ENCODE data around the gene CCNB1IP1. TPM values are rescaled to one million over a fixed set of nuclear protein-coding genes. Genes with fewer than 3 reads are reported as not detected.

CCNB1IP1 gene, protein sequence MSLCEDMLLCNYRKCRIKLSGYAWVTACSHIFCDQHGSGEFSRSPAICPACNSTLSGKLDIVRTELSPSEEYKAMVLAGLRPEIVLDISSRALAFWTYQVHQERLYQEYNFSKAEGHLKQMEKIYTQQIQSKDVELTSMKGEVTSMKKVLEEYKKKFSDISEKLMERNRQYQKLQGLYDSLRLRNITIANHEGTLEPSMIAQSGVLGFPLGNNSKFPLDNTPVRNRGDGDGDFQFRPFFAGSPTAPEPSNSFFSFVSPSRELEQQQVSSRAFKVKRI
- 36.2 and 44.9 TPM in 2 replicates for total RNA-seq

DNA sequence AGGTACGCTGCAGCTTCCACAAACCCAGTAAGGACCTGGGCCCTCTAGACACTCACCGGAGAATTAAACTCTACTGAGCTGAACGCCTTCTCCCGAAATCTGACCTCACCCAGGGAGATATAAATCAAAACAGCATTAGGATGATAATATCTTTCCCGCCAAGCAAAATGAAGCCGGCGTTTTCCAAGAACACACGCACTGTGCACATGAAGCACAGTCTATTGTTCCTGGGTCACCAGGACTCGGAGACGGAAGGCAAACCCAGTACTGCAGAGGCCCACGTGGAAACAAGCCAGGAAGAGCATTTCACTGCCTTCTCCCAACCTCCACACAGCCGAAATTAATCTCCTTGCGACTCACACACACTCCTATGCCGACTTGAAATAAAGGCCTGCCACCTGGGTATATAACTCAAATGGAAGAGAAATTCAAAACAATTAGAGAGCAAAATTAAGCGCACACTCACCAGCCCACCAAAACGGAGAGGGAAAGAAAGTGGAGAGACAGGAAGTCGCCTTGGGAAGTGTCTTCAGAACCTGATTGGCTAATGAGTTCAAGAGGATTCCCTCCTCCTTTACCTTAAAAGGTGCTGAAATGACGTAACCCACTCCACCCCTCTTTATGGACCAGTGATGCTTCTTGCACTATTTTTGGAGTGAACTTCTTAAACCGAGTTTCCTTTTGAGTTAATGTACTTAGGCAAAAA lies at the start of gene CCNB1IP1:
Gene CCNB1IP1, minus strand, starts transcription at position 492 of the 706 bp plus-strand sequence. CDS start 16,756 bp downstream, outside the sequence.

DNA sequence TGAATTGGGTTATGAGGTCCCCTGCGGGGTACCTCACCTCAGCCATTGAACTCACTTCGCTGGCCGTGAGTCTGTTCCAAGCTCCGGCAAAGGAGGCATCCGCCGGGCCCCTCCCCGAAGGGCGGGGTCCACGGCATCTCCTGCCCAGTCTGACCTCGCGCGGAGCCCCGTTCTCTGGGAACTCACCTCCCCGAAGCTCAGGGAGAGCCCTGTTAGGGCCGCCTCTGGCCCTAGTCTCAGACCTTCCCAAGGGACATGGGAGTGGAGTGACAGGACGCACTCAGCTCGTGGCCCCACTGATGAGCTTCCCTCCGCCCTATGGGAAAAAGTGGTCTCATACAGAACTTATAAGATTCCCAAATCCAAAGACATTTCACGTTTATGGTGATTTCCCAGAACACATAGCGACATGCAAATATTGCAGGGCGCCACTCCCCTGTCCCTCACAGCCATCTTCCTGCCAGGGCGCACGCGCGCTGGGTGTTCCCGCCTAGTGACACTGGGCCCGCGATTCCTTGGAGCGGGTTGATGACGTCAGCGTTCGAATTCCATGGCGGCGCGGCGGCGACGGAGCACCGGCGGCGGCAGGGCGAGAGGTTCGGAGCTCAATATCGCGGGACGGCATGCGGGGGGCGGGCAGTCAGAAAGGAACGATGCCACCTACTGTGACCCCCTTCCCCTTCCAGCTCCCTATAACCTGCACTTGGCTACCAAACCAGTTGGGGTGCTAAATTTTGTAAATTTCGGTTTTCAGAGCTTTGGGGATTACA lies 10.2 kb upstream of the CCNB1IP1 start, which contains the start of gene PARP2:
Gene PARP2, plus strand, starts transcription at position 544 of the 770 bp plus-strand sequence. Its CDS starts 7 bp downstream, at position 551.

DNA sequence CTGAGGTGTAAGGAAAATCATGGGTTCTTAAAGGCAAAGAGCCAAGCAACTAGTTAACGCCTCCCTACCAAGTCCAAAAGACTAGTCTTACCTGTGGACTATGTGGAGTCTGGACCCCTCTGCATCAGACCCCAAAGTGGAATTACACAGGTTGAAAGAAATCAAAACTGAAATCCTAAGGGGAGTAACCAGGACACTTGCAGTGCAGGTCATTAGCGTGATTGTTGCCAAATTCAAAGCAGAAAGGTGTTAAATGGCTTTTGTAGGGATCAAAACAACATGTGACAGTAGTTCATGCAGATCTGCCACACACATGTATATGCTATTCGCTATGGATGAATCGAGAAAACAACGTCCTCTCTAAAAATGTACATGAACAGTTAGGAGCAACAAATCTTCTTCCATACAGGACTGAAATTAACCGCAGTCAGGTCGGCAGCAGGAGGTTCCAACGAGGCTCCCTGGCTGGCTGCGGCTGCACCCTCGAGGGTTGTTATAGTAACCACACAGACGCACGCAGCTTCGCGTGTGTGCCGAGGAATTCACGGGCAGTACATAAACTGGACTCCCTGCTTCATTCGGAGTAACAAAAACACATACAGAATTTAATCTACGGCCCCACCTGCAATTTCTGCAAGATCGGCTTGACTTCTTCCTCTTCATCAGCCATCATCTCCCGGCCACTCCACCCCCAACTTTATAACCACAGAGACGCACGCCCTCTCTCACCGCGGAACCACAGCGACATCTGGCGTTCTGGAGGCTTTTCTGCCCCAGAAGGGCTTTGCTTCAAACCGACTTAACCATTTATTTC lies 27.6 kb downstream of the CCNB1IP1 start, which contains the start of gene TTC5:
Gene TTC5, minus strand, starts transcription at position 687 of the 814 bp plus-strand sequence. Its CDS starts 14 bp downstream, at position 673.

Small RNA genes within 50 kb of the gene (small RNA-seq; reads per million reads assigned to genes)
- 3.5 reads per million, percentile 82 among the genes with 10 or more reads in this experiment for gene SNORA79B (ENCODE audit: low replicate concordance)
- 233 reads per million, percentile 99 among the genes with 10 or more reads in this experiment for gene SNORD126 (ENCODE audit: low replicate concordance)

Other genes starting within 250 kb of the CCNB1IP1 start
- not detected in 2 replicates for gene OR4K17, start 222.5 kb downstream of the CCNB1IP1 start, total RNA-seq
- gene OR4N5, start 194.5 kb downstream of the CCNB1IP1 start, total RNA-seq: not detected in 2 replicates
- gene OR11G2, start 142.4 kb downstream of the CCNB1IP1 start, total RNA-seq: not detected in 2 replicates
- not detected in 2 replicates for gene OR11H6, start 109.6 kb downstream of the CCNB1IP1 start, total RNA-seq
- gene OR11H7, start 104.3 kb downstream of the CCNB1IP1 start, total RNA-seq: not detected in 2 replicates
- not detected in 2 replicates for gene OR11H4, start 94.0 kb downstream of the CCNB1IP1 start, total RNA-seq
- gene TTC5, start 27.3 kb downstream of the CCNB1IP1 start, total RNA-seq: 19.7 and 21.0 TPM in 2 replicates
- gene PARP2, start 10.4 kb upstream of the CCNB1IP1 start, total RNA-seq: 10.1 and 18.9 TPM in 2 replicates
- 15.8 and 27.2 TPM in 2 replicates for gene TEP1, start 80.2 kb upstream of the CCNB1IP1 start, total RNA-seq
- under 0.01 TPM in 1 of 2 replicates, not detected in the other for gene KLHL33, start 102.9 kb upstream of the CCNB1IP1 start, total RNA-seq
- gene OSGEP, start 121.5 kb upstream of the CCNB1IP1 start, total RNA-seq: 31.3 and 60.0 TPM in 2 replicates
- 70.2 and 100 TPM in 2 replicates for gene APEX1, start 121.9 kb upstream of the CCNB1IP1 start, total RNA-seq
- gene PIP4P1, start 128.2 kb upstream of the CCNB1IP1 start, total RNA-seq: 24.3 and 43.5 TPM in 2 replicates
- 79.7 and 104 TPM in 2 replicates for gene PNP, start 136.1 kb upstream of the CCNB1IP1 start, total RNA-seq
- gene RNASE10, start 172.3 kb upstream of the CCNB1IP1 start, total RNA-seq: not detected in 2 replicates
- not detected in 2 replicates for gene RNASE9, start 227.8 kb upstream of the CCNB1IP1 start, total RNA-seq